HepG2 (cell line): ENCODE measurements around the gene ELP5. TPM values are rescaled to one million over a fixed set of nuclear protein-coding genes. Genes with fewer than 3 reads are reported as not detected.

Experiments
- AHR ChIP-seq: IDR thresholded peaks from 2 replicates; pipeline ENCODE4 v1.6.1; 2018; ENCODE audit warnings: missing genetic modification reagents, missing compliant biosample characterization
- ATF7-NPFF ChIP-seq: sonication (generic); formaldehyde crosslinking; IDR thresholded peaks from 2 replicates; pipeline ENCODE4 v1.8.1; 2023; ENCODE audit warnings: mild to moderate bottlenecking, low read depth, missing genetic modification reagents, moderate library complexity
- BRCA1 ChIP-seq: sonication (generic); formaldehyde crosslinking; IDR thresholded peaks from 2 replicates; pipeline ENCODE4 v1.4.0; 2020; ENCODE audit warnings: missing genetic modification reagents
- ELF1 ChIP-seq: sonication (generic); formaldehyde crosslinking; IDR thresholded peaks from 2 replicates; pipeline ENCODE4 v1.4.0; 2020; ENCODE audit warnings: missing genetic modification reagents
- GMEB1 ChIP-seq: sonication (generic); formaldehyde crosslinking; IDR thresholded peaks from 2 replicates; pipeline ENCODE4 v1.5.1; 2020; ENCODE audit warnings: missing genetic modification reagents, mild to moderate bottlenecking, borderline replicate concordance
- KAT8 ChIP-seq: IDR thresholded peaks from 2 replicates; pipeline ENCODE4 v1.6.1; 2016; ENCODE audit warnings: missing genetic modification reagents, missing compliant biosample characterization
- KMT2A ChIP-seq: sonication (generic); formaldehyde crosslinking; IDR thresholded peaks from 2 replicates; pipeline ENCODE4 v1.4.0; 2020; ENCODE audit warnings: missing genetic modification reagents
- NAIF1 ChIP-seq: sonication (generic); formaldehyde crosslinking; IDR thresholded peaks from 2 replicates; pipeline ENCODE4 v1.5.0; 2020; ENCODE audit warnings: mild to moderate bottlenecking, missing genetic modification reagents, borderline replicate concordance
- NFKB2 ChIP-seq: sonication (generic); formaldehyde crosslinking; IDR thresholded peaks from 2 replicates; pipeline ENCODE4 v1.4.0; 2020; ENCODE audit warnings: missing genetic modification reagents, borderline replicate concordance
- PATZ1 ChIP-seq: sonication (generic); formaldehyde crosslinking; IDR thresholded peaks from 2 replicates; pipeline ENCODE4 v1.4.0; 2020; ENCODE audit warnings: missing genetic modification reagents
- RCOR2 ChIP-seq: IDR thresholded peaks from 2 replicates; pipeline ENCODE4 v1.6.1; 2016; ENCODE audit warnings: missing biosample characterization, missing genetic modification reagents
- SNAPC5 ChIP-seq: sonication (generic); formaldehyde crosslinking; IDR thresholded peaks from 2 replicates; pipeline ENCODE4 v1.8.1; 2023; ENCODE audit warnings: mild to moderate bottlenecking, missing genetic modification reagents, borderline replicate concordance
- SP1 ChIP-seq, 2 experiments: fragments of 450-650 bp in 1 of 2; sonication (generic) in 1 of 2; formaldehyde crosslinking in 1 of 2; IDR thresholded peaks; 2 replicates each; pipeline versions ENCODE4 v1.4.0 to v1.6.1; 2016 to 2020; ENCODE audit warnings: missing genetic modification reagents in 1 of 2
- STAG1 ChIP-seq: sonication (generic); formaldehyde crosslinking; IDR thresholded peaks from 2 replicates; pipeline ENCODE4 v1.4.0; 2020; ENCODE audit warnings: missing genetic modification reagents
- THAP11 ChIP-seq: IDR thresholded peaks from 2 replicates; pipeline ENCODE4 v1.6.1; 2016; ENCODE audit warnings: missing biosample characterization, missing genetic modification reagents
- ZFP90 ChIP-seq: sonication (generic); formaldehyde crosslinking; IDR thresholded peaks from 2 replicates; pipeline ENCODE4 v1.8.0; 2022; ENCODE audit warnings: missing genetic modification reagents, mild to moderate bottlenecking, inconsistent platforms, borderline replicate concordance
- ZNF383 ChIP-seq: sonication (generic); formaldehyde crosslinking; IDR thresholded peaks from 2 replicates; pipeline ENCODE4 v1.4.0; 2020; ENCODE audit warnings: missing genetic modification reagents, mild to moderate bottlenecking, borderline replicate concordance
- ZNF460 ChIP-seq: sonication (generic); formaldehyde crosslinking; IDR thresholded peaks from 2 replicates; pipeline ENCODE4 v1.5.1; 2020; ENCODE audit warnings: missing genetic modification reagents, mild to moderate bottlenecking, borderline replicate concordance
- ZNF510 ChIP-seq: sonication (generic); formaldehyde crosslinking; IDR thresholded peaks from 2 replicates; pipeline ENCODE4 v1.4.0; 2020; ENCODE audit warnings: low read depth, mild to moderate bottlenecking, missing genetic modification reagents
- ZNF576 ChIP-seq: sonication (generic); formaldehyde crosslinking; IDR thresholded peaks from 2 replicates; pipeline ENCODE4 v1.4.0; 2020; ENCODE audit warnings: mild to moderate bottlenecking, missing genetic modification reagents
- ZNF615 ChIP-seq: sonication (generic); formaldehyde crosslinking; IDR thresholded peaks from 2 replicates; pipeline ENCODE4 v1.5.0; 2020; ENCODE audit warnings: mild to moderate bottlenecking, missing genetic modification reagents, borderline replicate concordance
- ZNF644 ChIP-seq: IDR thresholded peaks from 2 replicates; pipeline ENCODE4 v1.6.1; 2016; ENCODE audit warnings: low read depth
- ZSCAN9 ChIP-seq: IDR thresholded peaks from 2 replicates; pipeline ENCODE4 v1.6.1; 2016; ENCODE audit warnings: borderline replicate concordance
- polyA plus RNA-seq, 8 experiments: library from polyadenylated mRNA; depleted of rRNA in 3 of 8; stranded (reverse) in 7 of 8; unstranded in 1 of 8; fragments of >200 nt; fragmentation: Illumina TruSeq in 4 of 8; extraction: Trizol in 4 of 8; gene quantifications; 2 replicates each; pipeline versions ENCODE4 v1.2.1 to v1.2.3, GENCODE V29; 2011 to 2016; ENCODE audit warnings: low read depth in 4 of 8, missing spikeins in 1 of 8, mixed read lengths in 1 of 8; ENCODE audit not compliant: insufficient read depth in 1 of 8
- total RNA-seq, 5 experiments: library from RNA; depleted of rRNA; stranded (reverse); fragments of >200 nt; fragmentation: Illumina TruSeq; extraction: Trizol; gene quantifications; 2 replicates each; pipeline ENCODE4 v1.2.3, GENCODE V29; 2016; ENCODE audit warnings: low read depth in 1 of 5
- TF ChIP-seq, protein P1 (sequence below): sonication (generic); formaldehyde crosslinking; IDR thresholded peaks from 2 replicates; pipeline ENCODE4 v1.4.0; 2020; ENCODE audit warnings: missing genetic modification reagents
- TF ChIP-seq, protein P2 (sequence below): sonication (generic); formaldehyde crosslinking; IDR thresholded peaks from 2 replicates; pipeline ENCODE4 v1.4.0; 2020; ENCODE audit warnings: mild to moderate bottlenecking, missing genetic modification reagents

ELP5 gene
- total and polyA plus RNA-seq, 2 of the 13 experiments (the other 11 are each of a cell fraction or from before 2014, with no cell fraction given): 67.6 to 69.8 TPM

- TF ChIP-seq STAG1 (CRISPR knock-in tag): peak; percentile 97
- TF ChIP-seq PATZ1 (CRISPR knock-in tag): 0 out of 2 replicates have a peak, but pooled peaks have one; percentile 20
- 0 out of 2 replicates have a peak, but pooled peaks have one; percentile 9 for TF ChIP-seq RCOR2 (CRISPR knock-in tag)
- TF ChIP-seq ELF1 (CRISPR knock-in tag): peak; percentile 36; the same call in 1 of the 2 replicates
- peak; percentile 41; the same call in 1 of the 2 replicates for TF ChIP-seq ZFP90 (CRISPR knock-in tag)
- no peak; the same call in 1 of the 2 replicates for TF ChIP-seq ZNF615 (CRISPR knock-in tag)
- TF ChIP-seq NAIF1 (CRISPR knock-in tag): peak; percentile 90
- TF ChIP-seq ZNF460 (CRISPR knock-in tag): no peak
- no peak for TF ChIP-seq SP1 (IDR thresholded peaks at IDR 0.05)
- TF ChIP-seq SP1 (CRISPR knock-in tag; IDR thresholded peaks at IDR 0.05): peak; percentile 38; the same call in 1 of the 2 replicates
- TF ChIP-seq AHR (CRISPR knock-in tag): peak; percentile 59; the same call in 1 of the 2 replicates
- TF ChIP-seq, protein P1, sequence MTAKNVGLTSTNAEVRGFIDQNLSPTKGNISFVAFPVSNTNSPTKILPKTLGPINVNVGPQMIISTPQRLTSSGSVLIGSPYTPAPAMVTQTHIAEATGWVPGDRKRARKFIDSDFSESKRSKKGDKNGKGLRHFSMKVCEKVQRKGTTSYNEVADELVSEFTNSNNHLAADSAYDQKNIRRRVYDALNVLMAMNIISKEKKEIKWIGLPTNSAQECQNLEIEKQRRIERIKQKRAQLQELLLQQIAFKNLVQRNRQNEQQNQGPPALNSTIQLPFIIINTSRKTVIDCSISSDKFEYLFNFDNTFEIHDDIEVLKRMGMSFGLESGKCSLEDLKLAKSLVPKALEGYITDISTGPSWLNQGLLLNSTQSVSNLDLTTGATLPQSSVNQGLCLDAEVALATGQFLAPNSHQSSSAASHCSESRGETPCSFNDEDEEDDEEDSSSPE: peak; percentile 51; the same call in 1 of the 2 replicates
- TF ChIP-seq ZSCAN9 (CRISPR knock-in tag): peak; percentile 31
- TF ChIP-seq SNAPC5: 0 out of 2 replicates have a peak, but pooled peaks have one; percentile 49
- no peak for TF ChIP-seq ZNF510
- peak; percentile 52; the same call in 1 of the 2 replicates for TF ChIP-seq KAT8 (CRISPR knock-in tag)
- 0 out of 2 replicates have a peak, but pooled peaks have one; percentile 41 for TF ChIP-seq KMT2A (CRISPR knock-in tag)
- peak; percentile 57; the same call in 1 of the 2 replicates for TF ChIP-seq GMEB1 (CRISPR knock-in tag)
- peak; percentile 47 for TF ChIP-seq NFKB2 (CRISPR knock-in tag)
- no peak for TF ChIP-seq BRCA1
- no peak for TF ChIP-seq ZNF383 (CRISPR knock-in tag)
- peak; percentile 55; the same call in 1 of the 2 replicates for TF ChIP-seq THAP11 (CRISPR knock-in tag)
- peak; percentile 80 for TF ChIP-seq ATF7-NPFF (CRISPR knock-in tag)
- TF ChIP-seq ZNF576 (CRISPR knock-in tag): no peak
- TF ChIP-seq, protein P2, sequence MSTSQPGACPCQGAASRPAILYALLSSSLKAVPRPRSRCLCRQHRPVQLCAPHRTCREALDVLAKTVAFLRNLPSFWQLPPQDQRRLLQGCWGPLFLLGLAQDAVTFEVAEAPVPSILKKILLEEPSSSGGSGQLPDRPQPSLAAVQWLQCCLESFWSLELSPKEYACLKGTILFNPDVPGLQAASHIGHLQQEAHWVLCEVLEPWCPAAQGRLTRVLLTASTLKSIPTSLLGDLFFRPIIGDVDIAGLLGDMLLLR (CRISPR knock-in tag): no peak
- TF ChIP-seq ZNF644: no peak
Observed at GRCh38 chr17:7280519-7281073, 28.6 kb downstream of the ELP5 start (continued).
